G401.6 (cell line): ENCODE measurements around the gene NFASC.

Experiments
- FAIRE-seq: peaks from 2 replicates; lab custom pipeline; 2012; peaks lifted over from hg19 to GRCh38; lab: Jason Lieb, UNC

Gene NFASC

GRCh38 chr1:204889681-204890383, 19.2 kb downstream of the NFASC start:
- no peak for FAIRE-seq

GRCh38 chr1:204891860-204892259, 21.2 kb downstream of the NFASC start:
- FAIRE-seq: no peak

GRCh38 chr1:204894031-204894430, 23.4 kb downstream of the NFASC start:
- FAIRE-seq: no peak

GRCh38 chr1:204894606-204895005, 23.9 kb downstream of the NFASC start:
- no peak for FAIRE-seq

GRCh38 chr1:204896023-204896422, 25.4 kb downstream of the NFASC start:
- FAIRE-seq: no peak

GRCh38 chr1:204896787-204897469, 26.3 kb downstream of the NFASC start:
- no peak for FAIRE-seq

GRCh38 chr1:204900721-204901120, 30.1 kb downstream of the NFASC start:
- FAIRE-seq: no peak

GRCh38 chr1:204902671-204903070, 32.0 kb downstream of the NFASC start:
- FAIRE-seq: no peak

GRCh38 chr1:204904228-204904810, 33.7 kb downstream of the NFASC start:
- FAIRE-seq: no peak

GRCh38 chr1:204909109-204909508, 38.4 kb downstream of the NFASC start:
- no peak for FAIRE-seq

GRCh38 chr1:204915861-204916495, 45.3 kb downstream of the NFASC start:
- FAIRE-seq: no peak

- no peak for FAIRE-seq
Measured at GRCh38 chr1:204917802-204918201, 47.1 kb downstream of the NFASC start.

- FAIRE-seq: no peak
Measured at GRCh38 chr1:204920511-204920910, 49.8 kb downstream of the NFASC start.

- FAIRE-seq: no peak
Measured at GRCh38 chr1:204920967-204921366, 50.3 kb downstream of the NFASC start.

GRCh38 chr1:204921855-204922516, 51.3 kb downstream of the NFASC start:
- FAIRE-seq: no peak

GRCh38 chr1:204923201-204923600, 52.5 kb downstream of the NFASC start:
- no peak for FAIRE-seq

GRCh38 chr1:204923626-204924012, 53.0 kb downstream of the NFASC start:
- FAIRE-seq: no peak

GRCh38 chr1:204924013-204924759, 53.5 kb downstream of the NFASC start:
- no peak for FAIRE-seq

GRCh38 chr1:204925701-204926100, 55.0 kb downstream of the NFASC start:
- no peak for FAIRE-seq

- no peak for FAIRE-seq
Measured at GRCh38 chr1:204927673-204928641, 57.3 kb downstream of the NFASC start.
